HUES48 (cell line): ENCODE results near the gene FUCA1.

Source experiments
- H3K27ac ChIP-seq: one replicate; pipeline ENCODE4 v1.7.0; 2013; ENCODE audit warnings: low read depth, low read length, inconsistent platforms
- H3K27me3 ChIP-seq: 2 replicates; pipeline ENCODE4 v1.6.1; 2013; ENCODE audit warnings: mild to moderate bottlenecking, low read length; ENCODE audit not compliant: control insufficient read depth, insufficient read depth
- H3K36me3 ChIP-seq: 2 replicates; pipeline ENCODE4 v1.6.1; 2013; ENCODE audit warnings: low read length; ENCODE audit not compliant: control insufficient read depth, insufficient read depth
- H3K4me1 ChIP-seq: 2 replicates; pipeline ENCODE4 v1.6.1; 2013; ENCODE audit warnings: mild to moderate bottlenecking, low read length; ENCODE audit not compliant: control insufficient read depth, insufficient read depth
- H3K4me3 ChIP-seq: 2 replicates; pipeline ENCODE4 v1.5.1; 2013; ENCODE audit warnings: mild to moderate bottlenecking, low read depth, low read length
- H3K9ac ChIP-seq: 2 replicates; pipeline ENCODE4 v1.6.1; 2013; ENCODE audit warnings: mild to moderate bottlenecking, low read depth, low read length, moderate library complexity
- H3K9me3 ChIP-seq: 2 replicates; pipeline ENCODE4 v1.6.1; 2013; ENCODE audit warnings: low read length; ENCODE audit not compliant: control insufficient read depth, insufficient read depth

The FUCA1 gene

GRCh38 chr1:23867895-23868556, at the start of gene FUCA1:
Gene FUCA1 (minus strand): TSS chr1:23868290. CDS start chr1:23868286, 4 bp downstream.
- Histone ChIP-seq H3K27me3 (peaks cover 22% of the 10 kb centered on the region), H3K36me3 (no peaks in the 10 kb centered on the region), H3K4me1 (0 out of 2 replicates have a peak, but pooled peaks cover 5% of the 10 kb centered on the region), H3K4me3 (peak within 1 kb of the TSS; percentile 74), H3K9ac (no peak within 1 kb of the TSS), H3K9me3 (no peaks in the 10 kb centered on the region), H3K27ac (no peak within 1 kb of the TSS)

- H3K4me3 ChIP-seq = no peak overlapping the region
- H3K36me3 ChIP-seq = no peaks in the 10 kb centered on the region
- no peak overlapping the region for H3K9ac ChIP-seq
- no peaks in the 10 kb centered on the region for H3K9me3 ChIP-seq
- H3K27ac ChIP-seq = no peak overlapping the region
- H3K4me1 ChIP-seq = no peaks in the 10 kb centered on the region
- no peaks in the 10 kb centered on the region for H3K27me3 ChIP-seq
These were observed 48.4 kb upstream of the FUCA1 start for GRCh38 chr1:23916209-23917131.

- Histone ChIP-seq H3K4me3 (no peak overlapping the region), H3K27ac (no peak overlapping the region), H3K9me3 (no peaks in the 10 kb centered on the region), H3K9ac (no peak overlapping the region), H3K27me3 (no peaks in the 10 kb centered on the region), H3K36me3 (no peaks in the 10 kb centered on the region), H3K4me1 (no peaks in the 10 kb centered on the region)
These were observed 47.4 kb upstream of the FUCA1 start for GRCh38 chr1:23915466-23915865.

- Histone ChIP-seq H3K9ac (no peak overlapping the region), H3K27me3 (no peaks in the 10 kb centered on the region), H3K27ac (no peak overlapping the region), H3K36me3 (no peaks in the 10 kb centered on the region), H3K9me3 (no peaks in the 10 kb centered on the region), H3K4me1 (no peaks in the 10 kb centered on the region), H3K4me3 (no peak overlapping the region)
These were observed 46.8 kb upstream of the FUCA1 start for GRCh38 chr1:23914921-23915320.

- no peaks in the 10 kb centered on the region; the same call in 1 of the 2 replicates for H3K4me1 ChIP-seq
- H3K4me3 ChIP-seq = no peak within 1 kb of the TSS
- no peaks in the 10 kb centered on the region for H3K36me3 ChIP-seq
- no peaks in the 10 kb centered on the region for H3K27me3 ChIP-seq
- no peak within 1 kb of the TSS for H3K9ac ChIP-seq
- no peaks in the 10 kb centered on the region for H3K9me3 ChIP-seq
- H3K27ac ChIP-seq = no peak within 1 kb of the TSS
These were observed 45.3 kb upstream of the FUCA1 start, which contains the start of gene CNR2 for GRCh38 chr1:23913212-23913880. Gene CNR2 (minus strand): TSS chr1:23913362. CDS start chr1:23875617, 37,745 bp downstream.

GRCh38 chr1:23911921-23912320, 43.8 kb upstream of the FUCA1 start:
- H3K9ac ChIP-seq = no peak overlapping the region
- no peaks in the 10 kb centered on the region; the same call in 1 of the 2 replicates for H3K4me1 ChIP-seq
- H3K27me3 ChIP-seq = no peaks in the 10 kb centered on the region
- H3K36me3 ChIP-seq = no peaks in the 10 kb centered on the region
- H3K27ac ChIP-seq = no peak overlapping the region
- H3K4me3 ChIP-seq = no peak overlapping the region
- H3K9me3 ChIP-seq = no peaks in the 10 kb centered on the region

GRCh38 chr1:23910553-23911246, 42.6 kb upstream of the FUCA1 start:
- H3K4me1 ChIP-seq = no peaks in the 10 kb centered on the region; the same call in 1 of the 2 replicates
- H3K9ac ChIP-seq = no peak overlapping the region
- H3K27me3 ChIP-seq = no peaks in the 10 kb centered on the region
- no peaks in the 10 kb centered on the region for H3K36me3 ChIP-seq
- H3K27ac ChIP-seq = no peak overlapping the region
- H3K9me3 ChIP-seq = no peaks in the 10 kb centered on the region
- H3K4me3 ChIP-seq = no peak overlapping the region

GRCh38 chr1:23910144-23910543, 42.1 kb upstream of the FUCA1 start:
- Histone ChIP-seq H3K36me3 (no peaks in the 10 kb centered on the region), H3K27me3 (no peaks in the 10 kb centered on the region), H3K9ac (no peak overlapping the region), H3K27ac (no peak overlapping the region), H3K9me3 (no peaks in the 10 kb centered on the region), H3K4me3 (no peak overlapping the region), H3K4me1 (no peaks in the 10 kb centered on the region; the same call in 1 of the 2 replicates)

- Histone ChIP-seq H3K4me1 (peaks cover 6% of the 10 kb centered on the region), H3K27ac (no peak overlapping the region), H3K27me3 (peaks cover 6% of the 10 kb centered on the region; the same call in 1 of the 2 replicates), H3K36me3 (no peaks in the 10 kb centered on the region), H3K9ac (no peak overlapping the region), H3K9me3 (no peaks in the 10 kb centered on the region), H3K4me3 (no peak overlapping the region)
These were observed 41.3 kb upstream of the FUCA1 start for GRCh38 chr1:23909412-23909811.
